ENCODE data around the gene MGMT.

Gene MGMT

DNA sequence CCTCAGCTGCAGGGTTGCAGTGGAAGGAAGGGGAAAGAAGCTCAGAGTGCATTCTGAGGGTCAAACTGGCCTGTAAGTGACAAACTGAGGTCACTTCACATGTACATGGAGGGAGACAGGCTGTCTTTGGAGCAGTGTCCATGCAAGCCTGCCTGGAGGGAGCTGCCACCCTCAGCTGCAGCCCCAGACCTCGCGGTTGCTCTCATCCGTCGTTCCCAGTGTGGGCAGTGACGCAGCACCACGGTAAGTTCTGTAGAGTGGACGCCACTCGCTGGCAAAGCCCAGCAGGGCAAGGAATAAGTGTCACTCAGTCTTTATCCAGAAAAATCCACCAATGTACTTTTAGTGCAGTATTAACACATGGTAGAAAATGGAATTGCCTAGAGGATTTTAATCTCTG lies 225.7 kb downstream of the MGMT start:
- DNase-seq (ENCODE audit: low read depth): no peak

DNA sequence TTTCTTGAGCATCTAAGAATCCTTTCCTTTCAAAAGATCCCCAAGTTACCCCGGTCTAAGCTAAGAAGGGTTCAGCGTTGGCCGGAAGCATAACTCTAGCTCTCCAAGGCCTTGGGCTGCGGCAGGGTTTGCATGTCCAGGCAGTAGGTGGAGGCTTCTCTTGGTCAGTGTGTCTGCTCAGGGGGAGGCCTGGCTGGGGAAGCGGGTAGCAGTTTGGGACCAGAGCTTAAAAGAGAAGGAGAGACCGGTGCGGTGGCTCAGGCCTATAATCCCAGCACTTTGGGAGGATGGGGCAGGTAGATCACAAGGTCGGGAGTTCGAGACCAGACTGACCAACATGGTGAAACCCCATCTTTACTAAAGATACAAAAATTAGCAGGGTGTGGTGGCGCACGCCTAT lies 226.3 kb downstream of the MGMT start:
- DNase-seq (ENCODE audit: low read depth): no peak

DNA sequence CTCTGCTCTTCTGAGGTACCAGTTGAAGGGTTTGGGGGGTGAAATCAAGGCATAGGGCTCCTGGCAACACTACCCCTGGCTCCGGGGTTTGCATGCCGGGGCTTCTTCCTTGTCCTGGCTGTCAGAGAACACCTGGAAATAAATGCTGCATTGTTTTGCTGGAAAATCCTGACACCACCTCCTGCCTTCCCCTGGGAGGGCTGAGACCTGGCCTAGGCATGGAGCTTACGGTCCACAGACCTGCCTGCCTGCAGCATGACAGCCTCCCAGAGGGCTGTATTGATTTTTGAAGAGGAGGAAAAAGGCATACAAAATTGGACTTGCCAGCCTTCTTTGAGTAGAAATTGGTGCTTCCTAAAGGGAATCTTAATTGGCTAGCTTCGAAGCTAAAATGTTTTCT lies 227.1 kb downstream of the MGMT start:
- DNase-seq (ENCODE audit: low read depth): no peak

DNA sequence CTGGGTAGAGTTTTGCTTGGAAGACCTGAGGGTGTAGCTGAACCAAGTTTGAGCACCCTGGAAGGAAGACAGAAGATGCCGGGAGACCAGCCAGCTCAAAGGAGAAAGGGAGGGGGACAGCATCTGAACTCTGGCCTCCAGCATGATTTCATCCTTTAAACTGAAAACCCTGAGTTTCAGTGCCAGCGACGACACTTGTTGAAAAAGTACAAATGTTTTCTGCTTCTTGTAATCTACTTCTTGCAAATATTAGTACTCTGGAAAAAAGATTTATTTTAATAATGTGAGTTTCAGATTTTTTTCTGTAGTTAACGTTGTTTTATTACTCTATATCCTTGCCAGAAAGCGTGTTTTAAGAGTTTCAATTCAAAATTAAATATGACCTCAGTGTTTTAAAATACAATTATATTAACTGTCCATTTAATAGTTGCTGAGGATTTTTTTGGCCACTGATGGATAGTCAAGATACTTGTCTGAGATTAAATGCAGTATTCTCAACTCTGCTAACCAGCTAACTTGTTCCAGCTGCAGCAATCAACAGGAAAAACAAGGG lies 227.7 kb downstream of the MGMT start:
- DNase-seq (ENCODE audit: low read depth): no peak

DNA sequence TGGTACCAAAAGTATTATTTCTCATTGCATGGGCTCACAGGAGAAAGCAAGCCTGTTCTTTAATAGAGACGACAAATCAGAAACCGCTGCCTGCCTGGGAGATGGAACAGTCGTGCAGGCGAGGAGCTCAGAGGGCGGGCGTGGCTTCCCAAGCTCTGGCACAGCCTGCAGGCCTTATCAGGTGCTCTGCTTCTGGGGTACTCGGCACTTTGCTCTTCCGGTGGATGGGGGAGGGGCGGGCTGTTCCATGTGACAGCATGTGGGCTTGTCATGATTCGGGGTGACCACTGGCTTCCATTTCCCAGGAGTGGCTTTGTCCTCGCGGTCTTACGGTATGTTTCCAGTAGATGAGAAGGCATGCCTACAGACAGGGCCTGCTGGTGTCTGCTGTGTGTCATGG lies 228.6 kb downstream of the MGMT start:
- no peak for DNase-seq (ENCODE audit: low read depth)

DNA sequence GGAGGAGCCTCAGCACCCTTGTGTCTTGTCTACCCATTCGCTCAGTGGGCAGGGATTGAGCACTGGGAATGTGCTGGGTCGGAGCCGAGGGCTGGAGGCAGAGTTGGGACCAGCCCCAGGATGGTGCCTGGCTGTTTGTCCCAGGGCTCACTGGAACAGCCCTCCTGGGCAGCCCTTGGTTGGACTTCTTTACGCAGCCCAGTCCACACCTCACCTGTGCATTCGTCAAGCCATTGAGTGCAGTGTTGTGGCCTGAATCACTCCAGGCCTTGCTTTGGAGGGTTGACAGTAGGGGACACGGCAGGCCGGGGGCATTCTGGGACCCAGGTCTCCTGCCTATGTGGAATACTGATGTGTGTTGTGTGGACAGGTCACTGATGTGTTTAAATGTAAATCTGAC lies 229.6 kb downstream of the MGMT start:
- DNase-seq (ENCODE audit: low read depth): no peak

DNA sequence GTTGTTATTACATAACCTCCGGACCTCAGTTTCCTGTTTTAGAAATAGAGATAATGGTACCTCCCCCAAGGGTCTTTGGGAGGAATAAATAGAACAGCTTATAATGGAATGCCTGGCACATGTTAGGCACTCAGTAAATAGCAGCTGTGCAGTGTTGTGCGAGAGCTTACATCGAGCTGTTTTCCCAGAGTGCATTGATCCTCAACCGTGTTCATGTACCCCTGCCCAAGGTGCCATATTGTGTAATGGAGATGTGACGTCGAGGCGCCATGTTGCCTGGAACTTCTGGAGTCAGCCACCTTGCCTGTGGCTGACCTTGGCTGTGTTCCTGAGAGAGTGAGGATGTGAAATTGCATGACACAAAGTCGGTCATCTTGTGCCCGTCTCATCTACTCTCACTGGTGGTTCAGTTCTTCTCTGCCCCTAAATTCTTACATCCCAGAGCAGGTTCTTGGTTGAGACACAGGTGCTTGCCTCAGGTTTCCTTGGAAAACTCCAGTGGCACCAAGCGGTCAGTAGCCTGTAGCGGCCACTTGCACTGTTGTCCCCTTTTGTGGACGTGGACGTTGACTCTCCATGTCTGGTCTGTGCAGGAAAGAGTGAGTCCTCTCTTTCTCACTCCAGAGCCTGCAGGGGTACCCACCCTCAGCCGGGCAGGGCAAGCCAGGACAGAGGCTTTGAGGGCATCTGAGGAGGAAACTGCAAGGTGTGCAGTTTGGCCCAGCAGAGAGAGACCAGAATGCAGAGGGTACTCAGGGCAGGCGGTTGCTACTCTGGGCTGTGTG lies 230.6 kb downstream of the MGMT start:
- DNase-seq (ENCODE audit: low read depth): no peak

DNA sequence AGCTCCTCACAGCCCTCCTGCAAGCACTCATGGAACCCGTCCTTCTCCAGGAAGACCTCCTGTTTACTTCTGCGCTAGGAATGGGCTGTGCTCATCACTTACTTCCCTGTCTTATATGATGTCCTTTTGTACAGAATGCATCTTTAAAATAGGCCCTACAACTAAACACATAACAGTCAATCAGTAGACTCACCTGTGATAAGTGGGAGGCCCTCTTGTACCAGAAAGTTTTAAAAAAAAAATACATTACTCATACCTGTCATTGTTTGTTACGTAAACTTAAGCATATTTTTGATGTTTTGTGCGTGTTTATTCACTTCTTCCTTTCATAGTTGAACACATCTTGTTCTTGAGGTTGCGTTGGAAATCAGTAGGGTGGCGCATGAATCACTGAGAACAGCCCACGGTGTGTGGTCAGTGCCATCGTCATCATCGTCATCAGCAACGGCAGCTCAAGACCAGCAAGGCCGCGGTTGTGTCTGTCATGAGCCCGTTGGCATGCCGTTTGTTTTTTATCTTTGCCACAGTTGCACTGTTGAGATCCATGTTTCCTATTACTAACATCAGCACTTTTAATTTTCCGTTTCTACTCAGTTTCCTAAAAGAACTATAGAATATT lies 232.8 kb downstream of the MGMT start:
- DNase-seq (ENCODE audit: low read depth): no peak

DNA sequence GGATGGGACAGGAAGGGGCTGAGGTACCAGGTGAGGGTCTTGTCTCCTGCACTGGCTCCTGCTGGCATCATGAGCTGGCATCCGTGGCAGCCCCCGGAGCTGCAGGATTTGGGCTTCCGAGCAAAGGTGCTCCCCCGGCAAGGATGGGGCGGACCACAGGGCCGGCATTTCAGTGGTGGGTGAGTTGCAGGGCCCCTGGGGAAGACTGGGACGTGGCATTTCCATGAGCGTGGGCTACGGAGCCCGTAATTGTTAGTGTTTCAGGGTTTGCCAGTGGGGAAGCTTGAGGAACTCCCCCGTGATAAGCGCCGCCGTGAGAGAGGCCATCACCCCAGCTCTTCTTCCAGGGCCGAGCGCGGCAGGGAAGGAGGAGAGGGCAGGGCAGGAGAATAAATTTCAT lies 235.6 kb downstream of the MGMT start:
- no peak for DNase-seq (ENCODE audit: low read depth)

DNA sequence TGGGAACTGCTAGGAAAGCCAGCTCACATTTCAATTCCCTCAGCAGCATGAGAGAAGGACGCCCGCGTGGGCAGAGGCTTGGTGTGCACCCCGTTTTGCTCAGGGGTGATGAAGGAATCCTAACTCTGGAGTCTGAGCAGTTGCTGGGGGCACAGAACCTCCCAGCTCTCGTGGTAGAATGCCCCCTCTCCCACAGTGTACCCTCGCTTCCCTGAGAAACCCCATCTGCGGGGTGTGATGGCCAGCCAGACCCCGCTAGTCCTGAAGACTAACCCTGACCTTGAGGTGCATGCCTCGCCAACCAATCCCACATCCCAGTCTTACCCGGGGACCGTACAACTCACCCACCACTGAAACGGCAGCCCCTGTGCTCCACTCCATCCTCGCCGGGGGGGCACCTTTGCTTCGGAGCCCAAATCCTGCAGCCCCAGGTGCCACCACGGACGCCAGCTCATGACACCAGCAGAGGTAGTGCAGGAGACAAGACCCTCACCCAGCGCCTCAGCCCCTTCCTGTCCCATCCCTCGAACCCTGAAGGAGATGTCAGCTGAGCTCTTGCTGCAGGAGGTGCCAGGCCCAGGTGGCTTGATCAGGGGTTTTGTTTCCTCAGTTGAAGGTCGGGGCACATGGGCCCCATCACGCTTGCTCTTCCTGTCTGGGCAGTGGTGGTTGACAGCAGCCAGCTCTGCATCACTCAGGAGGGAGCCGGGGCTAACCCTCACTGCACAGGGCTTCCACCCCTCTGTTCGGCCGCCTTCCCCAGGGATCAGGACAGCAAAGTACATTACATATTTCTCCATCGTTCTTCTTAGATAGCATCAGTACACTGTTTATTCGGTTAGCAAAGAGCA lies 236.5 kb downstream of the MGMT start:
- no peak for DNase-seq (ENCODE audit: low read depth)

DNA sequence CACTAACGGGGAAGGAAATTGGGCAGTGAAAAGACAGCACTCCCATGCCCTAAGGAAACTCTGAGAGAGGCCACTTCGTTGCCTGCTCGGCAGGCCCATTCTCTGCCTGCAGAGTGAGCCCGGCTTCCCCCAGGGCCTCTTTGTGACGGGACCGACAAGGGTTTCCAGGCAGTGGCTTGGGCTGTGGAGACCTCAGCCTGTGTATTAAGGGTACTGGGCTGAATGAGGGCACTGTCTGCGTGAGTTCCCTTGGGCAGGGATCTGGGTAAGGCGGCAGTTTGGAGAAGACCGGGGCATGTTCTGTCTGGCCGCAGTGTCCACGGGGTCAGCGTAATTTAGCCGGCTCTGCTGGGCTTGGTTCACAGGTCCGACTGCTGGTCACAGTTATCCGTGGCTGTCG lies 237.2 kb downstream of the MGMT start:
- DNase-seq (ENCODE audit: low read depth): no peak

DNA sequence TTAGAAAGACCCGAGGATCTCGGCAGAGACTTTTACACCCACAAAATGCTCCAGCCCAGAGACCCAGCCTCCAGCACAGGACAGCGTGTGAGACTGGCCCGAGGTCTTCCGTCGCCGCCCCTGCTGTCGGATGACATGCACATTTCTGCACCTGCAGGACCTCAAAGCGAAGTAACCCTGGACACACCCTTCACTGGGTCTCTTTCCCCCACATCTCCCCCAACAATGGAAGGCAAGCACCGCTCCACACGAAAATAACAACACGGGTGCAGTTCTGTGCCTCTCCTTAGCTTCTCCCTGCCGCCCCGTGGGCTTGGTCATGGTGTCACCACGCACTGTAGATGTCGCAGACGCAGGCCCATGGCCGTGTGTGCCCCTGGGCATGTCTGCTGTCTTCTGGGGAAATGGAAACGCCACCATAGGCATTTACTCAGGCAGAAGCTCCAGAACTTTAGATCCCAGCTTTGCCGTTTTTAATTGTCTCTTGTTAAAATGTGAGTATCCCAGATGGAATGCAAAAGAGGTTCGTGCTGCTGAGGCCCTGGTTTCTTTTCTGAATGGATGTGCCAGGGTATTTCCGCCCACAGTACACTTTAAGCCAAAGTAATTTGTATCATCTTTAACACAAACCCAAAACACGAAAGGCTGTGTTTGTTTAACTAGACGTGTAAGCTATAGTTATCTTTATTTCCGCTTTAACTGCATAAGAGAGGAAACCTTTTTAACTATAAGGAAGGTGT lies 237.9 kb downstream of the MGMT start:
- peak; percentile 15 for DNase-seq (ENCODE audit: low read depth)

DNA sequence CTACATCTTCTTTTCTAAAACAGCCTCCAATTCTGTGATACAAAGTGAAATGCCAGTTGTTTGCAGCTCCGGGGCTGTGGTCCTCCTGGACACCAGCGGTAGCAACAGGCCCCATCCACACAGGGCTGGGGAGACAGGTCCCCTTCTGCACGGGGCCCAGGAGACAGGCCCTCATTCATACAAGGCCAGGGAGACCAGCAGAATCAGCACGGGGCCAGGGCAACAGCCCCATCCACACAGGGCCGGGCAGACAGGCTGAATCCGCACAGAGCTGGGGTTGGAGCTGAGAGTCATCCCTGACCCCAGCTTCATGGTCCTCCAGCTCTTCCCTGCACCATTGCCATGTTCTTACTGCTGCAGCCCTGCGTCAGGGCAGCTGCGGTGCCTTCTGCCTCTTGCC lies 238.6 kb downstream of the MGMT start:
- DNase-seq (ENCODE audit: low read depth): no peak

DNA sequence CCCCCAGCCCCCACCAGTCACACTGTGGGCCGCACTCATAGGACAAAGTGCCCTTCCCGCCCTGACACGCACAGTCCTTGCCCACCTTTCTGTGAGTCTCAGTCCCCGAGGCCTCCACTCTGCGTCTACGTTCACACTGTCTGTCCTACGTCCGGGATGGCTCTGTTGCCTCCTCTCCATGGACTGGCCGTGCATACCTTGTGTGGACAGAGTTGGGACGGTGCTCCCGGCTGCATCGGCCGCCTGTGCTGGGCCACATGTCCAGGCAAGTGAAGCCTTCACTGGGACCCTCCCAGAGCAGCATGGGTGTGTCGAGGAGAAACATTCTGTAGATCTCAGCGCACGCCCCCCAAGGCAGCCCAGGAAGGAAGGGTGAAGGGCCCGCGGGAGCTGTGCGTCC lies 239.0 kb downstream of the MGMT start:
- DNase-seq (ENCODE audit: low read depth): no peak

DNA sequence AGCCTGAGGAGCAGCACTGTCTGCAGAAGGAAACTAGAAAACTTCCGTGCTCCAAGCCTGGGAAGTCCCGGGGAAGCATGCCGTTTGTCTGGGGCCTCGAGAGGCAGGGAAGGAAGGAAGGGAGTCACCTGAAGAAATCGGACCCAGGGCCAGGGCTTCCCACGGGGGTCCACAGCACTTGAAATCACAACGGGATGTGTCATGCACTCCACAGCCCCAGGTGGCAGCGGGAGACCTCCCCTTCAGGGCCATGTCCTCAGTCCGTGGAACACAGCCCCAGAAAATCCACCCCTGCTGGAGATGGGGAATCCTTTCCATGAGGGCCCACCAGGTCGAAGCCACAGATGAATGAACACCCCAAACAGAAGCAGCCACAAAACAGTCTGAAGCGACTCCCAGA lies 239.5 kb downstream of the MGMT start:
- no peak for DNase-seq (ENCODE audit: low read depth)

DNA sequence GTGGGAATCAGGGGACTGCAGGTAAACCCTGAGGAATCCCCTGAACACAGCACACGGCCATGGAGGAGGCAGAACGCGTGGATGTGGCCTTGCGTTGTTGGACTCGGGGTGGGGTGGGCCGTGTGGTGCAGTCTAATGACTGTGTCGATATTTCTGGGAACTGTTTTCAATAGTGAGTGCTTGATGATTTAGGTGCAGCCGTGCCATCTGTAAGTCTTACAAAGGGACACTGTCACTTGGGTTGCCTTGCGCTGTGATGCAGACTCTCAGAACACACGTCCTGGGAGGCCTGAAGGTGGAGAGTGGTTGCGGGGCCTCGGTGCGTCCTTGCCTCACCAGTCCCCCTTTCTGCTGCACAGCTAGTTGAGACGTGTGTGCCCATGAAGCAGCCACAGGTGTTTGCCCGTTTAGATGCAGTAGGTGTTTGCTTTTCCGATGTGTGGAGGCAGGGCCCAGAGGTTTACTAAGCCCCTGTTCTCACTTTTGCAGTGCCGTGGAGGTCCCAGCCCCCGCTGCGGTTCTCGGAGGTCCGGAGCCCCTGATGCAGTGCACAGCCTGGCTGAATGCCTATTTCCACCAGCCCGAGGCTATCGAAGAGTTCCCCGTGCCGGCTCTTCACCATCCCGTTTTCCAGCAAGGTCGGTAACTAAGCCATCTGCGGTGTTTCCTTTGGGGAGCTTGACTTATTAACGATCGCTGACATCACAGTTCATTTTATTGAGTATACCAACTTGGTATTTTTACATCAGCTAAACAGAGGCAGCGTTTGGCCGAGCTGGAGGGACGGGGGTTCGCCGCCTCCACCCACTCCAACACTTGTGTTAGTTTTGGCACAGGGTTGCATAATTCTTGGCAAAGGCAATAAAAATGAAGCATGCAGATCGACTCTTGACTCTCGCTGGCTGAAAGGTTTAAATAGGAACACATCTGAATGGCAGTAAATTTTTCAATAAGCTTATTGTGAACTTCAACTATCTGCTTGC lies 240.7 kb downstream of the MGMT start:
- DNase-seq (ENCODE audit: low read depth): no peak

DNA sequence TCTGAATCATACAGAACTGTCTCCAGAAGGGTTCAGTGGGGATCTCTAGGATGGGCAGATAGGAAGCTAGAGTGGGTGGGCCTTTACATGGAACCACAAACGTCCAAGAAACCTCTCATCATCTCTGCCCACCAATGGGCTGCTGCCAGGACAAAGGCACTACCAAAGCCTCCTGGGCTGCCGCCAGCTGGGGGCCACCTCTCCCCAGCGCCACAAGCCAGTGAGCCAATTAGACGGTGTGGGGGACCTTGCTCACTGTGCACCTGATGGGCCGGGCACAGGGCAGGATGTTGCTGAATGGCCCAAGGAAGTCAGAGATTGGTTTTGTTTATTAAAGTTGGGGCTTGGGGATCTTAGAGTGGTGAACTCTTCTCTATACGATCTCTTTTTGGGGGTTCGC lies 242.1 kb downstream of the MGMT start:
- DNase-seq (ENCODE audit: low read depth): no peak

DNA sequence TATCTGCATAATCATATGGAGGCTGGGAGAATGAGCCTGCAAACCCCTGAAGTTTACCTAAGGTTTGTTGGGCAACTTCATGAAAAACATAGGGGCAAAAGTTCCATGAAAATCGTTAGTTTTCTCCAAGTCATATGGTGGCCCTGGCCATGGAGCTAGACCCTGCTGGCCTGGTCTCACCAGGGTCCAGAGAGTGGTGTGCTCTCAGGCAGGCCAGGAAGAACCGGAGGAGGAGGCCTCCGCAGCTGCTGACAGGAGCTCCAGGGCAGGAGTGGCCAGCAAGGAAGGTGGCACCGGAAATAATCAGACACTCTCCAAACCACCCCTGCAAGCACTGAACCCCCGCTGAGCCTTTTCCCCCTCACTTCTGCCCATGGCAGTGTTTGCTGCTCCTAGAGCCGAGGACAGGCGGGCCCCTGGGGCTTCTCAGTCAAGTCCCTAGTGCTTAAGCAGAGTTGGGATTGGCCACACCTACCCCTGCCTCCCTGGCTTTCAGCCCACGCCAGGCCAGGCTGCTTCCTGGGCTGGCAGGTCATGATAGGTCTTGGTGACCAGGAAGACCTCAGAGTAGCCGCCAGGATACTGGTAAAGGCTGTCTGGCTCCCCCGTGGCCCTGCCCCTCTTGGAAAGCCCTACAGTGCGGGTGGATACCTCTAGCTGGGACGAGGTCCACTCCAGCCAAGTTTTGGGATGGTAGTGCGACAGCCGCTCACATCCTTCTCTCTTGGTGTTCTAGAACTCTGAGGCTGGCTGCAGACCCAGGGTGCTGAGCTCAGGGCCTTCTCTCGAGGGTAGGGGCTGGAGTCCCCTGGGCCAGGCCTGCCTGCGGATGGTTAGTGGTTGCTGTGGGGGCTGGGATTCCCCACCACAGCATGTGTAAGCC lies 242.8 kb downstream of the MGMT start:
- no peak for DNase-seq (ENCODE audit: low read depth)

DNA sequence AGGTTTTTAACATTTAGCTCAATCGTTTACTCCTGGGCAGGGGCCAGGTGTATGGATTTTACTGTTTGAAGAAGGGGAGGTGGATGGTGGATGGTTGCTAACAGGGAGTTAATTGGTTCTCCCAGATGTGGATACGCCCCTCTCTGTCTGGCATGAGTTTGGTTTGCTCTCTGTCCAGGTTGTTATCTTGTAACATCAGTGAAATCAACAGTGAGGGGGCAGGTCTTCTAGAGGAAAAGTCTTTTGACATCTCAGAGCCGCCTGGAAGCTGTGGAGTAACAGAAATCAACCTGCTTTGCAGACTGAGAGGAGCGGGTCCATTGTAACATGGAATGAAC lies 243.4 kb downstream of the MGMT start:
- DNase-seq (ENCODE audit: low read depth): no peak

DNA sequence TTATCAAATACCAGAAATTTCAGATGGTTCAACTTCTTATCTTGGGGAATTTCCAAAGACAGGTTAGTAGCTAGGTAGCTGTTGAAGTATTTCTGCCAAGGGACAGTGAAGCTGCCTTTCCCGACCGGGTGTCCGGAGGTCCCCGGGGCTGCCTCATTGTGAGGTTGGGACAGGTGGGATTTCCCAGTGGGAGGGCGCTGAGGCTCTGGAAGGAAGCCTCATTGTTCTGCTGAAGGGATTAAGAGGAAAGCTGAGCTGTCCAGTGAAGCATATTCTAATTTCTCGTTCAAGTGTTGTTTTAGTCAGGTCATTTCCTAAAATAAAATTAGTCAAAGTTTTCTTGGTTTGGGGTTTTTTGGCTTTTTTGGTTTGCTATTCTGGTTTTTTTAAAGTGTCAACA lies 244.2 kb downstream of the MGMT start:
- DNase-seq (ENCODE audit: low read depth): no peak
